Esophagus squamous epithelium (tissue), 5 donors: ENCODE data around the gene ANKRD35. TPM values are rescaled to one million over a fixed set of nuclear protein-coding genes. Genes with fewer than 3 reads are reported as not detected.

ENCODE experiments used
- DNase-seq: peaks from one replicate; lab custom pipeline; 2025; lab: John Stamatoyannopoulos, UW
- H3K27ac ChIP-seq, 4 donors: fragments of 200-600 bp; sonication (generic); one replicate each; pipeline ENCODE4 v1.5.1; 2016 to 2019; ENCODE audit warnings: mild to moderate bottlenecking in 1 of 4
- H3K27me3 ChIP-seq, 4 donors: fragments of 200-600 bp; sonication (generic); 1 replicate in 3 of 4; 2 replicates in 1 of 4; pipeline versions ENCODE4 v1.5.1 to v1.6.0; 2017 to 2021; ENCODE audit warnings: antibody characterized with exemption in 1 of 4
- H3K36me3 ChIP-seq, 3 donors: fragments of 200-600 bp; sonication (generic); one replicate each; pipeline ENCODE4 v1.5.1; 2016 to 2019
- H3K4me1 ChIP-seq, 3 donors: fragments of 200-600 bp; sonication (generic); one replicate each; pipeline ENCODE4 v1.5.1; 2017 to 2019
- H3K4me3 ChIP-seq, 4 donors: fragments of 200-600 bp; sonication (generic); 1 replicate in 3 of 4; 2 replicates in 1 of 4; pipeline ENCODE4 v1.5.1; 2016 to 2019; ENCODE audit warnings: mild to moderate bottlenecking in 2 of 4, moderate library complexity in 1 of 4
- H3K9me3 ChIP-seq, 3 donors: fragments of 200-600 bp; sonication (generic); one replicate each; pipeline ENCODE4 v1.5.1; 2016 to 2019
- POLR2A ChIP-seq, 4 donors: fragments of 450-650 bp; IDR thresholded peaks; one replicate each; pipeline ENCODE4 v1.6.1; 2017; ENCODE audit warnings: antibody characterized with exemption in 4 of 4, mild to moderate bottlenecking in 4 of 4, moderate library complexity in 3 of 4
- WGBS, 2 donors: methylation state at CpG; one replicate each; pipeline ENCODE4 v1.1.5; 2018; 5-methylcytosine and 5-hydroxymethylcytosine counted together
- intact Hi-C: fragments of 100-400 bp; cut with DNase I; formaldehyde crosslinking; loops from one replicate; pipeline ENCODE4 v1.15.0; 2022
- total RNA-seq, 4 donors: library from RNA; depleted of rRNA; stranded (reverse); fragments of >200 nt; gene quantifications; one replicate each; pipeline ENCODE4 v1.1.0, GENCODE V29; 2016
- TF ChIP-seq, protein P1 (sequence below), 6 experiments: fragments of 450-650 bp in 4 of 6; fragments of 200-600 bp in 2 of 6; sonication (generic) in 2 of 6; IDR thresholded peaks; one replicate each; pipeline ENCODE4 v1.5.1; 2016 to 2019; ENCODE audit warnings: antibody characterized with exemption in 6 of 6, mild to moderate bottlenecking in 4 of 6, moderate library complexity in 4 of 6
- donor health status: DM: yes; HTN: yes; CAD: no.

Gene ANKRD35
- total RNA-seq, 4 donors from 2014 or later: 9.0 to 22.4 (median 10.9) TPM

- Histone ChIP-seq H3K36me3 (peaks cover 0 to 59% (median 8%) of the 10 kb centered on the region in 3 donors), H3K27ac (peak overlapping the region in 3 of 4 donors; percentile 81 to 93 (median 92)), H3K4me3 (peak overlapping the region; percentile 52 to 91 (median 85)), H3K27me3 (no peaks in the 10 kb centered on the region), H3K9me3 (no peaks in the 10 kb centered on the region), H3K4me1 (peaks cover 12 to 34% (median 20%) of the 10 kb centered on the region in 3 donors)
- intact Hi-C loops: loop anchor here (5.0 kb wide), 1 partner anchor 45 kb away; the partner anchor contains the start of genes ANKRD34A and POLR3GL
- DNase-seq: no peak
- TF ChIP-seq, protein P1, sequence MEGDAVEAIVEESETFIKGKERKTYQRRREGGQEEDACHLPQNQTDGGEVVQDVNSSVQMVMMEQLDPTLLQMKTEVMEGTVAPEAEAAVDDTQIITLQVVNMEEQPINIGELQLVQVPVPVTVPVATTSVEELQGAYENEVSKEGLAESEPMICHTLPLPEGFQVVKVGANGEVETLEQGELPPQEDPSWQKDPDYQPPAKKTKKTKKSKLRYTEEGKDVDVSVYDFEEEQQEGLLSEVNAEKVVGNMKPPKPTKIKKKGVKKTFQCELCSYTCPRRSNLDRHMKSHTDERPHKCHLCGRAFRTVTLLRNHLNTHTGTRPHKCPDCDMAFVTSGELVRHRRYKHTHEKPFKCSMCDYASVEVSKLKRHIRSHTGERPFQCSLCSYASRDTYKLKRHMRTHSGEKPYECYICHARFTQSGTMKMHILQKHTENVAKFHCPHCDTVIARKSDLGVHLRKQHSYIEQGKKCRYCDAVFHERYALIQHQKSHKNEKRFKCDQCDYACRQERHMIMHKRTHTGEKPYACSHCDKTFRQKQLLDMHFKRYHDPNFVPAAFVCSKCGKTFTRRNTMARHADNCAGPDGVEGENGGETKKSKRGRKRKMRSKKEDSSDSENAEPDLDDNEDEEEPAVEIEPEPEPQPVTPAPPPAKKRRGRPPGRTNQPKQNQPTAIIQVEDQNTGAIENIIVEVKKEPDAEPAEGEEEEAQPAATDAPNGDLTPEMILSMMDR (IDR thresholded peaks at IDR 0.05): no peak
- no peak for TF ChIP-seq POLR2A (IDR thresholded peaks at IDR 0.05)
- WGBS, 2 donors: 38 to 59% methylated on average over 5 of the region's 5 CpGs
Measured at GRCh38 chr1:145917595-145917994, 31.9 kb upstream of the ANKRD35 start.

GRCh38 chr1:145916745-145917144, 31.1 kb upstream of the ANKRD35 start:
- Histone ChIP-seq H3K27me3 (no peaks in the 10 kb centered on the region), H3K9me3 (no peaks in the 10 kb centered on the region), H3K27ac (peak overlapping the region in 3 of 4 donors; percentile 81 to 93 (median 92)), H3K36me3 (peaks cover 5 to 59% (median 16%) of the 10 kb centered on the region in 3 donors), H3K4me1 (peaks cover 12 to 34% (median 20%) of the 10 kb centered on the region in 3 donors), H3K4me3 (no peak overlapping the region)
- no peak for DNase-seq
- intact Hi-C loops: loop anchor here (5.0 kb wide), 1 partner anchor 46 kb away; the partner anchor contains the start of genes ANKRD34A and POLR3GL
- WGBS, 2 donors: 49 to 60% methylated on average over 5 of the region's 5 CpGs
- no peak for TF ChIP-seq POLR2A (IDR thresholded peaks at IDR 0.05)
- TF ChIP-seq, protein P1 (IDR thresholded peaks at IDR 0.05): no peak

- H3K4me3 ChIP-seq: no peak overlapping the region
- H3K4me1 ChIP-seq: peaks cover 4 to 18% (median 4%) of the 10 kb centered on the region in 3 donors
- H3K27ac ChIP-seq: no peak overlapping the region
- no peaks in the 10 kb centered on the region for H3K27me3 ChIP-seq
- TF ChIP-seq, protein P1 (IDR thresholded peaks at IDR 0.05): no peak
- TF ChIP-seq POLR2A (IDR thresholded peaks at IDR 0.05): no peak
- intact Hi-C loops: no loop called here
- WGBS, 2 donors: 74 to 76% methylated on average over 9 to 11 of the region's 11 CpGs
- peaks cover 5 to 69% (median 22%) of the 10 kb centered on the region in 3 donors for H3K36me3 ChIP-seq
- no peak for DNase-seq
- no peaks in the 10 kb centered on the region for H3K9me3 ChIP-seq
Measured at GRCh38 chr1:145912128-145912641, 26.5 kb upstream of the ANKRD35 start.

- TF ChIP-seq, protein P1 (IDR thresholded peaks at IDR 0.05): no peak
- no peak for TF ChIP-seq POLR2A (IDR thresholded peaks at IDR 0.05)
- DNase-seq: no peak
- H3K4me3 ChIP-seq: no peak overlapping the region
- 56 to 64% methylated on average over 1 of the region's 1 CpG for WGBS, 2 donors
- peaks cover 0 to 10% (median 0%) of the 10 kb centered on the region in 3 donors for H3K4me1 ChIP-seq
- peaks cover 5 to 34% (median 13%) of the 10 kb centered on the region in 3 donors for H3K36me3 ChIP-seq
- H3K9me3 ChIP-seq: no peaks in the 10 kb centered on the region
- H3K27me3 ChIP-seq: no peaks in the 10 kb centered on the region
- peak overlapping the region in 2 of 4 donors; percentile 7 to 16 for H3K27ac ChIP-seq
- intact Hi-C loops: no loop called here
Measured at GRCh38 chr1:145908653-145909052, 23.0 kb upstream of the ANKRD35 start.

DNA sequence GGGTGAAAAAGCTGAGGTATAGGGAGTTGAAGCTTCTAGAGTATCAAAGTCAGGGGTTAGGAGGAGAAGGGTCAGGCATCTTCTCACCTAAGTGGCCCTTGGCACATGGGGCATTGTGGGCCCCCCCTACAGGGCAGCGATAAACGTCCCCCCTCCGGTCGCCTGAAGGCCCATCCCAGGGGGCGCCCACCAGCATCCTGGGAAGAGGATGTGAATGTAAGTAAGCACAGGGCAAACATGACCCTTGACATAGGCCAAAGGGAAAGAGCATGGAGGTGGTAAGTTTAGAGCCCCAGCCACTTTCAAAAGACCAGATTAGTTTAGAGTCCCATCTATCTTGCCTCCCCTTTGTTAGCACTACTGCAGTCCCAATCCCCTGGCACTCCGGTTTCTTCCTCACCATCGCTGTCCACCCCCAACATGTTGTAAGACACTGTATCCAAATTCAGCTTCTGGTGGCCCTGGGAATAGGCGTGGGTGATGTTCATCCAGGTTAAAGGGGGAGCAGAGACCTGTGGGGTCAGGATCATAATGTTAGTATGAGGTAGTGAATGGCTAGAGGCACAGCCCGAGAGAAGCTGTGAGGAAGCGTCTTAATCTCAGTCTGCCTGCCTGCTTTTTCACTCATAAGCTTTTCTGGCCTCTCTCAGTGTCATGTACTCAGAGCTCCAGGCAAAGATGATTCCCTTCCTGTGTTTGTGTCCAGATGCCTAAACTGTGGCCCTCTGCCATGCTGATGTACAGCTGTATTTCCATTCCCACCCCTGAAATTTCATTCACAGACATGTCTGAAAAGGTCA, 21.5 kb upstream of the ANKRD35 start:
- 78 to 85% methylated on average over 9 to 10 of the region's 10 CpGs for WGBS, 2 donors
- TF ChIP-seq, protein P1 (IDR thresholded peaks at IDR 0.05): no peak
- TF ChIP-seq POLR2A (IDR thresholded peaks at IDR 0.05): no peak
- no peaks in the 10 kb centered on the region for H3K9me3 ChIP-seq
- DNase-seq: no peak
- H3K36me3 ChIP-seq: peaks cover 3 to 19% (median 9%) of the 10 kb centered on the region in 3 donors
- intact Hi-C loops: no loop called here
- H3K4me1 ChIP-seq: peaks cover 0 to 10% (median 0%) of the 10 kb centered on the region in 3 donors
- peak overlapping the region in 1 of 4 donors; percentile 1 for H3K27ac ChIP-seq
- H3K27me3 ChIP-seq: no peaks in the 10 kb centered on the region
- no peak overlapping the region for H3K4me3 ChIP-seq
